NB4 (cell line): ENCODE results near the gene LUZP2.

Experiments
- DNase-seq: peaks from one replicate; pipeline ENCODE4 v3.0.0; 2010; ENCODE audit warnings: low read depth
- H3K4me3 ChIP-seq: one replicate; pipeline ENCODE4 v1.5.1; 2011; ENCODE audit warnings: mild to moderate bottlenecking, low read depth, low read length, moderate library complexity
- CTCF ChIP-seq: IDR thresholded peaks from one replicate; pipeline ENCODE4 v1.5.1; 2012; ENCODE audit warnings: low read depth, low read length
- MYC ChIP-seq: IDR thresholded peaks from 2 replicates; pipeline ENCODE4 v1.6.1; 2011; ENCODE audit warnings: low read depth, low read length
- POLR2A ChIP-seq: IDR thresholded peaks from 2 replicates; pipeline ENCODE4 v1.6.1; 2011; ENCODE audit warnings: mild to moderate bottlenecking; ENCODE audit not compliant: insufficient read length; ENCODE audit errors: extremely low read depth
- TF ChIP-seq, protein P1 (sequence below): IDR thresholded peaks from 2 replicates; pipeline ENCODE4 v1.6.1; 2011; ENCODE audit warnings: low read depth, low read length

The LUZP2 gene

DNA sequence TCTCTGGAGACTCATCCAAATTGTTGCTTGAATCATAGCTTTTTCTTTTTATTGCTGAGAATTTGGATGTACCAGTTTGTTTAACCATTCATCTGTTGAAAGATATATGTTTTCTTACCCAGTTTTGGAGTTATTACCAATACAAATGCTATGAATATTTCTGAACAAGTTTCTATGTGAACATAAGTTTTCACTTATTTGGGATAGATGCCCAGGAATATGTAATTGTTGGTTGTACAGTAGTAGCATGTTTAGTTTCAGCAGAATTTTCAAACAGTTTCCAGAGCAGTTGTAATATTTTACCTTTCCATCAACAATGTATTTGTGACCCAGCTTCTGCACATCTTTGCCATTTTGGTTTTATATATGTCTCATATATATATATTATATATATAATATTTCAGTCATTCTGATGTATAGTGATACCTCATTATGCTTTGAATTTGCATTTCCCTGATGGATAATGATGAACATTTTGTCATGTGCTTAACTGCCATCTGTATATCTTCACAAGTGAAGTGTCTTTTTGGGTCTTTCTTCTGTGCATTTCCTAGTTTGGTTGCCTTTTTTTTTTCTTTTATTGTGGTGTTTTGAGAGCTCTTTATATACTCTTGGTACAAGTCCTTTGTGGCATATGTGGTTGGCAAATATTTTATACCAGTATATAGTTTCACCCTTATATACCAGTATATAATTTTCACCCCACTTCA is 118.8 kb downstream of the LUZP2 start:
- no peak for TF ChIP-seq POLR2A
- no peak for TF ChIP-seq MYC
- H3K4me3 ChIP-seq: no peak overlapping the region
- no peak for DNase-seq

DNA sequence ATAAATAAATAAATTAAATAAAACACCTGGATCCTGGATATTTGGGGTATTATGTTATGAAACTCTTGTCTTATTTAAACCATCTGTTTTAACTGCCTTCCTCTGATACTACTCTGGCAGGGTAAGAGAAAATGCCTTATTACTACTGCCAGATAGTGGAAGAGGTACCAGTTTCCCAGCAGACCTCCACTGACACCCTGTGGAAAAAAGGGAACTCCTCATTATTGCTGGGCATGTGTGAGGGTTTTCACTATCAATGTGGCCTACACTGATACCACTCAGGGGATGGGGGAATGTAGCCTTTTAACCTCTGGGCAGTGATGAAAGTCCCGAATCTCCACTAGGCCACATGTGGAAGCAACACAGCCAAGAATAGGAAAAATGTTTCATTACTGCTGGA is 121.0 kb downstream of the LUZP2 start:
- peak; percentile 1 for DNase-seq
- H3K4me3 ChIP-seq: no peak overlapping the region
- TF ChIP-seq CTCF: no peak
- TF ChIP-seq POLR2A: no peak
- TF ChIP-seq, protein P1, sequence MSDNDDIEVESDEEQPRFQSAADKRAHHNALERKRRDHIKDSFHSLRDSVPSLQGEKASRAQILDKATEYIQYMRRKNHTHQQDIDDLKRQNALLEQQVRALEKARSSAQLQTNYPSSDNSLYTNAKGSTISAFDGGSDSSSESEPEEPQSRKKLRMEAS: no peak
- TF ChIP-seq MYC: no peak

GRCh38 chr11:24619900-24620299 is 123.0 kb downstream of the LUZP2 start:
- no peak overlapping the region for H3K4me3 ChIP-seq
- TF ChIP-seq CTCF: no peak
- TF ChIP-seq MYC: no peak
- no peak for TF ChIP-seq POLR2A
- TF ChIP-seq, protein P1: no peak
- DNase-seq: no peak

DNA sequence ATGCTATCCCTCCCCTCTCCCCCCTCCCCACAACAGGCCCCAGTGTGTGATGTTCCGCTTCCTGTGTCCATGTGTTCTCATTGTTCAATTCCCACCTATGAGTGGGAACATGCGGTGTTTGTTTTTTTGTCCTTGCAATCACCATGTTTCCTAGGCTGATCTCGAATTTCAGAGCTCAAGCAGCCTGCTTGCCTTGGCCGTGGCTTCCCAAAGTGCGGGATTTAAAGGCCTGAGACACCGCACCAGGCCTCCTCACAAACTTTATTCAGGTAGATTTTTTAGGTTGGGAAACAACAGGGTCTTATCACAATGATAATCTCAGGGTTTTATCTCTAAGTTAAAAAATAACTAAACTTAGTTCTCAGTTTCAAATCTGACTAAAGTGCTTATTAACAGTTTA is 125.4 kb downstream of the LUZP2 start:
- no peak overlapping the region for H3K4me3 ChIP-seq
- no peak for DNase-seq
- TF ChIP-seq CTCF (no peak), POLR2A (no peak), MYC (no peak)
- TF ChIP-seq, protein P1: no peak

GRCh38 chr11:24623121-24623520 is 126.3 kb downstream of the LUZP2 start:
- TF ChIP-seq MYC: no peak
- no peak for TF ChIP-seq CTCF
- TF ChIP-seq POLR2A: no peak
- TF ChIP-seq, protein P1: no peak
- no peak overlapping the region for H3K4me3 ChIP-seq
- no peak for DNase-seq

DNA sequence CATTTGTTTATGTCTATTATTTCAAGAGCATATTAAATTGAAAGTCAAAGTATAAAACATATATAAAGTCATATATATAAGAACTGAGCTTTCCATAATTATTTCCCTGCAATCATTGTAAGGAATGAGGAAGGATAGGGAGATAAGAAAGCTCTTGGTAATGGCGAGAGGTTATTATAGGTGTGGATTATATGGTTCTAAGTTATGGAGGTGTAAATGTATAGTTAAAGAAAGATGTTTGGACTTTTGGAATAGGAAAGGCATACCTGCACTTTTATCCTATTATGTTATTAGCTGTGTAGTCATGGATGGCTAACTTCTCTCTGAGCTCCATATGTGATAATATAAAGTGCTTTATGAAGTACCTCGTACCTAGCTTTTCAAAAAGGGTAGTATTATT is 127.6 kb downstream of the LUZP2 start:
- TF ChIP-seq MYC (no peak), CTCF (no peak), POLR2A (no peak)
- TF ChIP-seq, protein P1: no peak
- no peak for DNase-seq
- no peak overlapping the region for H3K4me3 ChIP-seq
